GM21360 (cell line): ENCODE results near the gene TTLL4.

Experiments
- ATAC-seq: cut with Tn5 transposase; IDR thresholded peaks from one replicate; pipeline ENCODE4 v1.9.1; 2021; ENCODE audit warnings: mild to moderate bottlenecking, moderate library complexity; ENCODE audit not compliant: unreplicated experiment

Gene TTLL4

GRCh38 chr2:218716070-218716469 is 5.4 kb downstream of the TTLL4 start:
- ATAC-seq: no peak

- ATAC-seq: no peak
Measured at GRCh38 chr2:218717262-218717661, 6.6 kb downstream of the TTLL4 start.

- no peak for ATAC-seq
Measured at GRCh38 chr2:218718058-218718457, 7.4 kb downstream of the TTLL4 start.

- no peak for ATAC-seq
Measured at GRCh38 chr2:218719457-218719856, 8.8 kb downstream of the TTLL4 start.

- no peak for ATAC-seq
Measured at GRCh38 chr2:218720048-218721041, 9.7 kb downstream of the TTLL4 start.

- ATAC-seq: no peak
Measured at GRCh38 chr2:218721488-218721887, 10.9 kb downstream of the TTLL4 start.

GRCh38 chr2:218721934-218722333 is 11.3 kb downstream of the TTLL4 start:
- ATAC-seq: no peak

- no peak for ATAC-seq
Measured at GRCh38 chr2:218722419-218722818, 11.8 kb downstream of the TTLL4 start.

- ATAC-seq: no peak
Measured at GRCh38 chr2:218722876-218723785, 12.5 kb downstream of the TTLL4 start.

GRCh38 chr2:218726004-218726574 is 15.5 kb downstream of the TTLL4 start:
- ATAC-seq: no peak

- ATAC-seq: no peak
Measured at GRCh38 chr2:218727502-218728165, 17.0 kb downstream of the TTLL4 start.

GRCh38 chr2:218729640-218730039 is 19.0 kb downstream of the TTLL4 start:
- no peak for ATAC-seq

- ATAC-seq: no peak
Measured at GRCh38 chr2:218732052-218732760, 21.6 kb downstream of the TTLL4 start.

- ATAC-seq: no peak
Measured at GRCh38 chr2:218732761-218733158, 22.1 kb downstream of the TTLL4 start.

- ATAC-seq: no peak
Measured at GRCh38 chr2:218733171-218734021, 22.8 kb downstream of the TTLL4 start.

- no peak for ATAC-seq
Measured at GRCh38 chr2:218734190-218734975, 23.7 kb downstream of the TTLL4 start.

GRCh38 chr2:218736531-218736930 is 25.9 kb downstream of the TTLL4 start:
- no peak for ATAC-seq

- no peak for ATAC-seq
Measured at GRCh38 chr2:218743068-218743467, 32.4 kb downstream of the TTLL4 start.
